K562 (cell line): ENCODE measurements around the gene TRIP12. TPM values are rescaled to one million over a fixed set of nuclear protein-coding genes. Genes with fewer than 3 reads are reported as not detected.

ENCODE experiments used
- BCOR ChIP-seq: fragments of 450-650 bp; IDR thresholded peaks from 2 replicates; pipeline ENCODE4 v1.6.1; 2016
- CHD1 ChIP-seq: fragments of 200-600 bp; sonication (generic); IDR thresholded peaks from one replicate; pipeline ENCODE4 v1.6.1; 2012; ENCODE audit warnings: mild to moderate bottlenecking, moderate library complexity, low read length, inconsistent platforms
- DIDO1 ChIP-seq: fragments of 450-650 bp; IDR thresholded peaks from 2 replicates; pipeline ENCODE4 v1.6.1; 2016; ENCODE audit warnings: low read depth, missing biosample characterization, missing genetic modification characterization
- GABPA ChIP-seq: fragments of 200-800 bp; sonication (Bioruptor generic); conservative IDR thresholded peaks from 2 replicates; pipeline ENCODE4 v1.6.1; 2016; ENCODE audit warnings: low read depth, missing genetic modification characterization, missing compliant biosample characterization
- MAZ ChIP-seq, 2 experiments: fragments of 450-650 bp in 1 of 2; sonication (generic) in 1 of 2; formaldehyde crosslinking; IDR thresholded peaks in 1 of 2; conservative IDR thresholded peaks in 1 of 2; 2 replicates each; pipeline versions ENCODE4 v1.4.0 to v1.5.0; 2020; ENCODE audit warnings: mild to moderate bottlenecking in 1 of 2, missing genetic modification reagents in 1 of 2
- MEIS2 ChIP-seq: fragments of 450-650 bp; IDR thresholded peaks from 2 replicates; pipeline ENCODE4 v1.6.1; 2014; ENCODE audit warnings: mild to moderate bottlenecking; ENCODE audit not compliant: partially characterized antibody
- NCOA4 ChIP-seq: fragments of 450-650 bp; IDR thresholded peaks from 2 replicates; pipeline ENCODE4 v1.6.1; 2018; ENCODE audit warnings: mild to moderate bottlenecking; ENCODE audit not compliant: partially characterized antibody
- NR1H2 ChIP-seq: sonication (generic); formaldehyde crosslinking; IDR thresholded peaks from 2 replicates; pipeline ENCODE4 v1.4.0; 2020; ENCODE audit warnings: mild to moderate bottlenecking, missing genetic modification reagents
- RREB1 ChIP-seq: fragments of 250-450 bp; sonication (Bioruptor Pico); IDR thresholded peaks from 2 replicates; pipeline ENCODE4 v1.4.0; 2020
- SNRNP70 ChIP-seq: fragments of 200-400 bp; formaldehyde crosslinking; optimal IDR thresholded peaks from 2 replicates; pipeline ENCODE3; 2017; ENCODE audit warnings: low read depth, low read length
- THRAP3 ChIP-seq: fragments of 450-650 bp; IDR thresholded peaks from 2 replicates; pipeline ENCODE4 v1.6.1; 2016; ENCODE audit warnings: mild to moderate bottlenecking, inconsistent platforms, borderline replicate concordance
- ZBTB40 ChIP-seq, 2 experiments: fragments of 450-650 bp in 1 of 2; sonication (generic) in 1 of 2; formaldehyde crosslinking in 1 of 2; IDR thresholded peaks; 2 replicates each; pipeline versions ENCODE4 v1.7.1 to v1.9.0; 2016 to 2022; ENCODE audit warnings: inconsistent platforms in 1 of 2, mild to moderate bottlenecking in 1 of 2, missing genetic modification reagents in 1 of 2
- polyA plus RNA-seq, 8 experiments: library from polyadenylated mRNA; depleted of rRNA in 4 of 8; stranded (reverse) in 5 of 8; unstranded in 3 of 8; fragments of >200 nt; fragmentation: Nextera tagmentation in 2 of 8; fragmentation: Illumina TruSeq in 1 of 8; extraction: Ambion mirVana in 2 of 8; extraction: Trizol in 1 of 8; gene quantifications; 2 replicates each; pipeline versions ENCODE4 v1.2.1 to v1.2.3, GENCODE V29; 2011 to 2014; ENCODE audit warnings: inconsistent platforms in 1 of 8, missing spikeins in 1 of 8
- total RNA-seq, 7 experiments: library from RNA; depleted of rRNA in 6 of 7; stranded (reverse); fragments of >200 nt in 6 of 7; fragmentation: Illumina TruSeq in 2 of 7; extraction: Trizol in 2 of 7; gene quantifications; 2 replicates each; pipeline versions ENCODE4 v1.2.1 to v1.2.3, GENCODE V29; 2011 to 2021; ENCODE audit warnings: low replicate concordance in 1 of 7

Gene TRIP12
- total and polyA plus RNA-seq, 9 of the 15 experiments (the other 6 are each of a cell fraction or from before 2014, with no cell fraction given), result 15.2 to 131 (median 80.1) TPM

GRCh38 chr2:229921101-229921891 lies 513 bp downstream of the TRIP12 start (continued):
- TF ChIP-seq SNRNP70 (no peak), MEIS2 (no peak), THRAP3 (no peak), MAZ (CRISPR knock-in tag; conservative IDR thresholded peaks at IDR 0.05 in 1 of 2, IDR thresholded peaks at IDR 0.05 in 1 of 2) (0 out of 4 replicates have a peak, but pooled peaks of 1 of the 2 experiments have one; percentile 9), DIDO1 (tag) (peak; percentile 25; the same call in 1 of the 2 replicates), NR1H2 (no peak), CHD1 (peak; percentile 39), ZBTB40 (IDR thresholded peaks at IDR 0.05) (peak; percentile 95), ZBTB40 (CRISPR knock-in tag; IDR thresholded peaks at IDR 0.05) (no peak), GABPA (tag) (peak; percentile 92), NCOA4 (no peak), RREB1 (CRISPR knock-in tag) (no peak), BCOR (no peak)
